ENCODE measurements around the gene TRA2A. TPM values are rescaled to one million over a fixed set of nuclear protein-coding genes. Genes with fewer than 3 reads are reported as not detected.
A peak's percentile ranks its signal among the peaks of the same experiment; 100 is the strongest.

TRA2A gene
- total RNA-seq, 1 experiment from 2014 or later, result 112 TPM

- H3K36me3 ChIP-seq (ENCODE audit: low read depth), result no peaks in the 10 kb centered on the region
- no peak overlapping the region for H3K27ac ChIP-seq
- H3K27me3 ChIP-seq (ENCODE audit: insufficient read depth, low read depth), result no peaks in the 10 kb centered on the region
- H3K4me3 ChIP-seq, result no peak overlapping the region
- no peaks in the 10 kb centered on the region for H4K20me1 ChIP-seq (ENCODE audit: insufficient read depth)
- H3K4me1 ChIP-seq (replicated peaks; ENCODE audit: insufficient read depth), result no peaks in the 10 kb centered on the region
- TF ChIP-seq EZH2 (IDR thresholded peaks at IDR 0.05; ENCODE audit: low read depth) (no peak), CTCF (conservative IDR thresholded peaks at IDR 0.05) (peak; percentile 84)
- no TSS peak for BruUV-seq (replicated peaks)
- H3K9me3 ChIP-seq (ENCODE audit: insufficient read depth, low read depth), result no peaks in the 10 kb centered on the region
- peak; percentile 68 to 78 for DNase-seq
- H3F3A ChIP-seq (ENCODE audit: insufficient read depth, low read depth), result no peaks in the 10 kb centered on the region
- intact Hi-C loops (cut with micrococcal nuclease; ENCODE audit: unreplicated experiment), result loop anchor here (1.0 to 10.0 kb wide), 11 partner anchors 115 to 1023 kb away; partner anchors contain the start of gene NUP42
- POLR2A ChIA-PET (ENCODE audit: unreplicated experiment), result interaction anchor here (0.7 to 1.0 kb wide), 2 partner anchors 272 to 491 kb away, joined by 3 to 4 read pairs; no protein-coding TSS in a partner anchor
- H3K79me2 ChIP-seq (ENCODE audit: low read depth), result no peaks in the 10 kb centered on the region
- no peak overlapping the region for H2AFZ ChIP-seq
- CTCF ChIA-PET, result interaction anchor here (0.6 to 3.2 kb wide), 12 partner anchors 167 to 1178 kb away, joined by 3 to 37 read pairs (median 5); partner anchors contain the start of gene MALSU1
- H3K4me2 ChIP-seq, result no peak overlapping the region
- H3K9me2 ChIP-seq (ENCODE audit: insufficient read depth), result no peaks in the 10 kb centered on the region
Observed at GRCh38 chr7:23544913-23545354, 13.2 kb upstream of the TRA2A start.

GRCh38 chr7:23542752-23543151 lies 11.0 kb upstream of the TRA2A start:
- H3K4me3 ChIP-seq, result no peak overlapping the region
- POLR2A ChIA-PET (ENCODE audit: unreplicated experiment), result no interaction called here
- H3K4me2 ChIP-seq, result no peak overlapping the region
- CTCF ChIA-PET, result interaction anchor here (3.2 kb wide), 1 partner anchor 270 kb away, joined by 37 read pairs; no protein-coding TSS in a partner anchor
- DNase-seq, result no peak
- H3K27ac ChIP-seq, result no peak overlapping the region
- BruUV-seq (replicated peaks), result no TSS peak
- H3K9me2 ChIP-seq (ENCODE audit: insufficient read depth), result no peaks in the 10 kb centered on the region
- H3K36me3 ChIP-seq (ENCODE audit: low read depth), result no peaks in the 10 kb centered on the region
- intact Hi-C loops (cut with micrococcal nuclease; ENCODE audit: unreplicated experiment), result loop anchor here (10.0 kb wide), 1 partner anchor 988 kb away; no protein-coding TSS in a partner anchor
- no peaks in the 10 kb centered on the region for H3F3A ChIP-seq (ENCODE audit: insufficient read depth, low read depth)
- no peak overlapping the region for H2AFZ ChIP-seq
- TF ChIP-seq CTCF (conservative IDR thresholded peaks at IDR 0.05) (no peak), EZH2 (IDR thresholded peaks at IDR 0.05; ENCODE audit: low read depth) (no peak)
- H3K79me2 ChIP-seq (ENCODE audit: low read depth), result no peaks in the 10 kb centered on the region
- H4K20me1 ChIP-seq (ENCODE audit: insufficient read depth), result no peaks in the 10 kb centered on the region
- no peaks in the 10 kb centered on the region for H3K9me3 ChIP-seq (ENCODE audit: insufficient read depth, low read depth)
- H3K27me3 ChIP-seq (ENCODE audit: insufficient read depth, low read depth), result no peaks in the 10 kb centered on the region
- no peaks in the 10 kb centered on the region for H3K4me1 ChIP-seq (replicated peaks; ENCODE audit: insufficient read depth)

- no peaks in the 10 kb centered on the region for H3K9me3 ChIP-seq (ENCODE audit: insufficient read depth, low read depth)
- H3K9me2 ChIP-seq (ENCODE audit: insufficient read depth), result no peaks in the 10 kb centered on the region
- no peak overlapping the region for H3K27ac ChIP-seq
- TF ChIP-seq CTCF (conservative IDR thresholded peaks at IDR 0.05) (no peak), EZH2 (IDR thresholded peaks at IDR 0.05; ENCODE audit: low read depth) (no peak)
- H3K36me3 ChIP-seq (ENCODE audit: low read depth), result no peaks in the 10 kb centered on the region
- no peak overlapping the region for H3K4me2 ChIP-seq
- DNase-seq, result no peak
- no peaks in the 10 kb centered on the region for H4K20me1 ChIP-seq (ENCODE audit: insufficient read depth)
- H3F3A ChIP-seq (ENCODE audit: insufficient read depth, low read depth), result no peaks in the 10 kb centered on the region
- POLR2A ChIA-PET (ENCODE audit: unreplicated experiment), result interaction anchor here (0.7 kb wide), 1 partner anchor 189 kb away, joined by 5 read pairs; no protein-coding TSS in a partner anchor
- H3K79me2 ChIP-seq (ENCODE audit: low read depth), result no peaks in the 10 kb centered on the region
- H2AFZ ChIP-seq, result no peak overlapping the region; the same call in 1 of the 2 replicates
- intact Hi-C loops (cut with micrococcal nuclease; ENCODE audit: unreplicated experiment), result loop anchor here (10.0 kb wide), 1 partner anchor 685 kb away; no protein-coding TSS in a partner anchor
- H3K27me3 ChIP-seq (ENCODE audit: insufficient read depth, low read depth), result no peaks in the 10 kb centered on the region
- CTCF ChIA-PET, result interaction anchor here (0.6 to 0.7 kb wide), 4 partner anchors 72 to 767 kb away, joined by 3 to 5 read pairs (median 4); no protein-coding TSS in a partner anchor
- H3K4me1 ChIP-seq (replicated peaks; ENCODE audit: insufficient read depth), result no peaks in the 10 kb centered on the region
- H3K4me3 ChIP-seq, result no peak overlapping the region
- no TSS peak for BruUV-seq (replicated peaks)
Observed at GRCh38 chr7:23539494-23539907, 7.7 kb upstream of the TRA2A start.

All from PC-9 (cell line).